Body of pancreas (tissue), 4 donors: Measurements from ENCODE around the gene TRMT11. TPM values are rescaled to one million over a fixed set of nuclear protein-coding genes. Genes with fewer than 3 reads are reported as not detected.
"Not testable (repeated sequence)": the region's sequence is repeated elsewhere in the genome, so short reads cannot be mapped to it uniquely, and the experiment has no call there.

Experiments
- ATAC-seq: fragments of 150-250 bp; one replicate; pipeline ENCODE4 v1.9.1; 2016
- DNase-seq, 4 donors: peaks; one replicate each; pipeline ENCODE4 v3.0.0-alpha.2; 2019
- H3K27ac ChIP-seq, 4 donors: fragments of 200-600 bp; sonication (generic); 1 replicate in 3 of 4; 2 replicates in 1 of 4; pipeline versions ENCODE4 v1.5.1 to v1.6.1; 2016 to 2019; ENCODE audit warnings: mild to moderate bottlenecking in 1 of 4, mixed read lengths in 1 of 4, moderate library complexity in 1 of 4
- H3K27me3 ChIP-seq, 2 donors: fragments of 200-600 bp; sonication (generic); one replicate each; pipeline ENCODE4 v1.6.0; 2016; ENCODE audit warnings: mild to moderate bottlenecking in 1 of 2
- H3K36me3 ChIP-seq, 2 donors: fragments of 200-600 bp; sonication (generic); replicated peaks in 1 of 2; 2 replicates each; pipeline ENCODE4 v1.5.1; 2016; ENCODE audit warnings: low read depth in 2 of 2; ENCODE audit not compliant: insufficient read depth in 1 of 2
- H3K4me1 ChIP-seq: fragments of 200-600 bp; sonication (generic); one replicate; pipeline ENCODE4 v1.6.0; 2016
- H3K4me3 ChIP-seq, 2 donors: fragments of 200-600 bp; sonication (generic); 1 replicate in 1 of 2; 2 replicates in 1 of 2; pipeline ENCODE4 v1.5.1; 2016 to 2019
- H3K9me3 ChIP-seq, 3 donors: fragments of 200-600 bp; sonication (generic); 1 replicate in 2 of 3; 2 replicates in 1 of 3; pipeline ENCODE4 v1.5.1; 2016
- CTCF ChIP-seq, 7 experiments: fragments of 450-650 bp in 4 of 7; fragments of 200-600 bp in 3 of 7; sonication (generic) in 3 of 7; IDR thresholded peaks; one replicate each; pipeline ENCODE4 v1.5.1; 2016 to 2019; ENCODE audit warnings: antibody characterized with exemption in 7 of 7
- POLR2A ChIP-seq, 3 donors: fragments of 450-650 bp; IDR thresholded peaks; one replicate each; pipeline ENCODE4 v1.6.1; 2016; ENCODE audit warnings: antibody characterized with exemption in 3 of 3, mild to moderate bottlenecking in 2 of 3
- WGBS, 2 donors: methylation state at CpG; one replicate each; pipeline ENCODE4 v1.1.5; 2017; 5-methylcytosine and 5-hydroxymethylcytosine counted together
- intact Hi-C: fragments of 100-400 bp; cut with DNase I; formaldehyde crosslinking; loops from one replicate; pipeline ENCODE4 v1.15.1; 2023
- total RNA-seq, 2 donors: library from RNA; depleted of rRNA; stranded (reverse); fragments of >200 nt; gene quantifications; one replicate each; pipeline ENCODE4 v1.1.0, GENCODE V29; 2016

The TRMT11 gene
- total RNA-seq, 2 donors from 2014 or later = 26.5 to 26.7 TPM

GRCh38 chr6:126056355-126057004, 70.1 kb downstream of the TRMT11 start:
- no peaks in the 10 kb centered on the region for H3K27me3 ChIP-seq
- intact Hi-C loops = no loop called here
- H3K4me3 ChIP-seq = no peak overlapping the region
- ATAC-seq (no peak), DNase-seq (no peak)
- H3K4me1 ChIP-seq = peaks cover 17% of the 10 kb centered on the region
- no peak overlapping the region for H3K27ac ChIP-seq
- H3K36me3 ChIP-seq = no peaks in the 10 kb centered on the region
- WGBS, 2 donors = 82 to 88% methylated on average over 5 of the region's 5 CpGs
- H3K9me3 ChIP-seq = no peaks in the 10 kb centered on the region
- no peak for TF ChIP-seq CTCF (IDR thresholded peaks at IDR 0.05)

- H3K4me3 ChIP-seq, intact Hi-C loops: not testable (repeated sequence)
These were observed 71.7 kb downstream of the TRMT11 start for GRCh38 chr6:126058085-126058484.

DNA sequence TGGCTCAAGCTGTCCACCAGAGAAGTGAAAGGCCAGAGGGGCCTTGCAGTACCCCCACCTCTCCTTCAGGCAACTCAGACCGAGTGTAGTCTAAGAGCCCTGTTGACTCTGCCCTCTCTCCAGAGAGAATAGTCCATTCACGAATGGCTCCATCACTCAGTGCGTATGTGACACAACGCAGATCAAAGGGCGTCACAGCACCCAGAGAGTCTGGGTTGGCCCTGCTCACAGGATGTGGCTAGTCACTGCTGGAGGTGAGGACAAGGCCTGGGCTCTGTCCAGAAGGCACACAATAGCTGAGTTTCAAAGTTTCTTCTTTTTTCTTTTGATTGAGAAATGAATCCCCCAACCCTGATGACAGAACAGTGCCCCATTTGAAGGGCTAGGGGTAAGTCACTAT, 74.1 kb downstream of the TRMT11 start:
- 95 to 96% methylated on average over 5 of the region's 5 CpGs for WGBS, 2 donors
- no peak for TF ChIP-seq CTCF (IDR thresholded peaks at IDR 0.05)
- TF ChIP-seq POLR2A (IDR thresholded peaks at IDR 0.05) = no peak

More at GRCh38 chr6:126058085-126058484, 71.7 kb downstream of the TRMT11 start:
- not testable (repeated sequence) for H3K27me3 ChIP-seq, DNase-seq, H3K9me3 ChIP-seq, ATAC-seq, H3K36me3 ChIP-seq, H3K27ac ChIP-seq
- H3K4me1 ChIP-seq = peaks cover 12% of the 10 kb centered on the region
- 96 to 100% methylated on average over 3 of the region's 3 CpGs for WGBS, 2 donors

GRCh38 chr6:126063512-126064146, 77.3 kb downstream of the TRMT11 start:
- ATAC-seq (no peak), DNase-seq (no peak)
- Histone ChIP-seq H3K4me1 (peaks cover 18% of the 10 kb centered on the region), H3K4me3 (no peak overlapping the region), H3K27me3 (no peaks in the 10 kb centered on the region), H3K9me3 (no peaks in the 10 kb centered on the region), H3K27ac (no peak overlapping the region), H3K36me3 (no peaks in the 10 kb centered on the region)
- TF ChIP-seq CTCF (IDR thresholded peaks at IDR 0.05) (no peak), POLR2A (IDR thresholded peaks at IDR 0.05) (no peak)
- 85 to 89% methylated on average over 6 of the region's 6 CpGs for WGBS, 2 donors
- intact Hi-C loops = no loop called here

More for the DNA sequence above, 74.1 kb downstream of the TRMT11 start:
- Histone ChIP-seq H3K27me3 (no peaks in the 10 kb centered on the region), H3K36me3 (no peaks in the 10 kb centered on the region), H3K27ac (no peak overlapping the region), H3K4me1 (peaks cover 18% of the 10 kb centered on the region), H3K9me3 (no peaks in the 10 kb centered on the region), H3K4me3 (no peak overlapping the region)
- intact Hi-C loops = no loop called here
- DNase-seq (no peak), ATAC-seq (no peak)

- Histone ChIP-seq H3K36me3 (no peaks in the 10 kb centered on the region), H3K9me3 (no peaks in the 10 kb centered on the region), H3K4me1 (peaks cover 18% of the 10 kb centered on the region), H3K4me3 (no peak overlapping the region), H3K27me3 (no peaks in the 10 kb centered on the region), H3K27ac (no peak overlapping the region)
- ATAC-seq = no peak
- no peak for TF ChIP-seq POLR2A (IDR thresholded peaks at IDR 0.05)
- no peak for TF ChIP-seq CTCF (IDR thresholded peaks at IDR 0.05)
- no peak for DNase-seq
- intact Hi-C loops = no loop called here
- WGBS, 2 donors = 49 to 54% methylated on average over 4 of the region's 4 CpGs
These were observed 78.0 kb downstream of the TRMT11 start for GRCh38 chr6:126064257-126064747.
